Measurements from ENCODE around the gene TUBGCP2. TPM values are rescaled to one million over a fixed set of nuclear protein-coding genes. Genes with fewer than 3 reads are reported as not detected.

Gene TUBGCP2
- total and polyA plus RNA-seq, 2 of the 13 experiments (the other 11 are each of a cell fraction or from before 2014, with no cell fraction given): 21.3 to 34.5 TPM

GRCh38 chr10:133308421-133309099 lies at the start of gene TUBGCP2, which contains the start of gene ZNF511 (continued):
- no peak for TF ChIP-seq MLXIP (CRISPR knock-in tag; IDR thresholded peaks at IDR 0.05; ENCODE audit: borderline replicate concordance)
- TF ChIP-seq FOXM1 (CRISPR knock-in tag; IDR thresholded peaks at IDR 0.05): no peak
- TF ChIP-seq HMG20B (CRISPR knock-in tag; conservative IDR thresholded peaks at IDR 0.05): no peak
- no peak for TF ChIP-seq ARNT (IDR thresholded peaks at IDR 0.05)
- TF ChIP-seq ZSCAN31 (CRISPR knock-in tag; IDR thresholded peaks at IDR 0.05; ENCODE audit: low read depth): no peak
- TF ChIP-seq ZNF274 (CRISPR knock-in tag; IDR thresholded peaks at IDR 0.05): peak; percentile 50; the same call in 1 of the 2 replicates
- TF ChIP-seq GTF3A (CRISPR knock-in tag; conservative IDR thresholded peaks at IDR 0.05): no peak
- TF ChIP-seq GMEB1 (CRISPR knock-in tag; IDR thresholded peaks at IDR 0.05; ENCODE audit: borderline replicate concordance): 0 out of 2 replicates have a peak, but pooled peaks have one; percentile 18
- no peak for TF ChIP-seq ZKSCAN1 (IDR thresholded peaks at IDR 0.05; ENCODE audit: low read length)
- TF ChIP-seq TEAD3 (CRISPR knock-in tag; optimal IDR thresholded peaks at IDR 0.05; ENCODE audit: borderline replicate concordance): no peak
- TF ChIP-seq KLF12 (CRISPR knock-in tag; IDR thresholded peaks at IDR 0.05; ENCODE audit: borderline replicate concordance): 0 out of 2 replicates have a peak, but pooled peaks have one; percentile 20
- TF ChIP-seq ZNF766 (CRISPR knock-in tag; IDR thresholded peaks at IDR 0.05; ENCODE audit: borderline replicate concordance): no peak
- TF ChIP-seq ZNF335 (CRISPR knock-in tag; IDR thresholded peaks at IDR 0.05): no peak
- TF ChIP-seq NFAT5 (CRISPR knock-in tag; IDR thresholded peaks at IDR 0.05): no peak; the same call in 1 of the 2 replicates
- peak; percentile 94 for TF ChIP-seq RBFOX2 (IDR thresholded peaks at IDR 0.05; ENCODE audit: low read depth, low read length)
- no peak for TF ChIP-seq ZNF747 (CRISPR knock-in tag; IDR thresholded peaks at IDR 0.05; ENCODE audit: borderline replicate concordance)
- TF ChIP-seq DRAP1 (CRISPR knock-in tag; IDR thresholded peaks at IDR 0.05): no peak
- no peak for TF ChIP-seq ZBTB3 (CRISPR knock-in tag; IDR thresholded peaks at IDR 0.05; ENCODE audit: borderline replicate concordance, low read depth)
- no peak for TF ChIP-seq NAIF1 (CRISPR knock-in tag; IDR thresholded peaks at IDR 0.05; ENCODE audit: borderline replicate concordance)
- TF ChIP-seq SALL1 (CRISPR knock-in tag; IDR thresholded peaks at IDR 0.05): peak; percentile 61
- TF ChIP-seq RXRA (CRISPR knock-in tag; IDR thresholded peaks at IDR 0.05): no peak
